Erythroblast (primary cell): ENCODE results near the gene HSD3B1.

ENCODE experiments used
- GATA1 ChIP-seq: IDR thresholded peaks from 2 replicates; pipeline ENCODE4 v1.6.1; 2011; ENCODE audit warnings: low read depth, mild to moderate bottlenecking, control low read depth, low read length, moderate library complexity
- POLR2A ChIP-seq: IDR thresholded peaks from 2 replicates; pipeline ENCODE4 v1.6.1; 2011; ENCODE audit warnings: mild to moderate bottlenecking, low read length

DNA sequence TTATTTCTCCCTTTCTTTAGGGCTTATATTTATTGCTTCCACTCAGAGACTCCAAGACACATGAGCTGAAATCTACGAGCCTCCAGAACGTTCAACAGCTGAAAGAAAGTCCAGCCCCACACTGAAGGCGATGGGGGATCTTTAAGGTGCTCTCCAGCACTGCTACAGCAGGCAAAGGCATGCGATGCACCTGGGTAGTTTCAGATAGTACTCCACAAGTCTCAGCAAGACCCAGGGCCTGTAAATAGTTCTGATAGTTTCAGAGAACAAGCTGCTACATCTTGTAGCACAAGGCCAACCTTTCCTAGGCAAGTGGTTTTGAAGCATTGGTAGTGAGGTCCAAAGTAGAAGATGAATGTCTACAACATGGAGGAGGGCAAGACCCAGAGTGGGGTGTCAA lies 2.2 kb upstream of the HSD3B1 start:
- TF ChIP-seq POLR2A = no peak
- TF ChIP-seq GATA1 = no peak
